ENCODE results near the gene CSNK1A1.

- no peak for TF ChIP-seq POLR2A (IDR thresholded peaks at IDR 0.05)
- no peak for TF ChIP-seq CTCF (IDR thresholded peaks at IDR 0.05)
- TF ChIP-seq EP300 (IDR thresholded peaks at IDR 0.05), result no peak
These were observed 94.4 kb downstream of the CSNK1A1 start for GRCh38 chr5:149456597-149457392.
